ENCODE data around the gene PROM2. TPM values are rescaled to one million over a fixed set of nuclear protein-coding genes. Genes with fewer than 3 reads are reported as not detected.

PROM2 gene
- total RNA-seq, 4 donors from 2014 or later = 59.7 to 184 (median 83.5) TPM

- no peaks in the 10 kb centered on the region for H3K36me3 ChIP-seq
- H3K4me3 ChIP-seq = no peak overlapping the region
- no peak for DNase-seq
- H3K9me3 ChIP-seq = no peaks in the 10 kb centered on the region
- H3K27me3 ChIP-seq = peaks cover 0 to 38% (median 0%) of the 10 kb centered on the region in 4 donors
- H3K4me1 ChIP-seq = peaks cover 11 to 50% (median 17%) of the 10 kb centered on the region in 3 donors
- TF ChIP-seq POLR2A (IDR thresholded peaks at IDR 0.05) = no peak
- TF ChIP-seq CTCF (IDR thresholded peaks at IDR 0.05) = no peak
- WGBS, 2 donors = 53 to 100% methylated on average over 1 to 3 of the region's 23 CpGs
- intact Hi-C loops (cut with DNase I) = loop anchor here (10.0 kb wide), 1 partner anchor 85 kb away; no protein-coding TSS in a partner anchor
- no peak overlapping the region for H3K27ac ChIP-seq
These were observed 45.5 kb downstream of the PROM2 start for GRCh38 chr2:95319481-95320343.

DNA sequence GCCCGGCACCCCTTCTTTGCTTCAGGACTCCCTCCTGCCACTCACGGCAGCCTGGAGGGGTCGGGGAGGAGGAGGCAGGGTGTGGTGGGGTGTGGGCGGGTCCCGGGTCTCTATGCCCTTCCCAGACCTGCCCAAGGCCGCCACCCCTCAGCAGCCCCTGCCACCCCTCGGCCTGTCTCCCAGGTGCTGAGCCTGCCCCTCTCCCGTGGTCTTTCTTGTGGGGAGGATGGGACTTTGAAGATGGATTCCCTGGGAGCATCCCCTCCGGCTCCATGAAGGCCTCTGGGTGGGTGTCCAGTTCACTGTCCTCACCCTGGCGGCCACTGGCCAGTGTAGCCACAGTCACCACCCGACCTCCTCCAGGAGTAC, 46.1 kb downstream of the PROM2 start:
- TF ChIP-seq POLR2A (IDR thresholded peaks at IDR 0.05) = no peak
- no peak for TF ChIP-seq CTCF (IDR thresholded peaks at IDR 0.05)
- WGBS, 2 donors = 60% methylated on average over 8 of the region's 11 CpGs; no CpG with 5 or more reads in 1 of the 2 donors
- no peak overlapping the region for H3K27ac ChIP-seq
- no peak for DNase-seq
- H3K36me3 ChIP-seq = no peaks in the 10 kb centered on the region
- H3K9me3 ChIP-seq = no peaks in the 10 kb centered on the region
- intact Hi-C loops (cut with DNase I) = no loop called here
- H3K4me3 ChIP-seq = no peak overlapping the region
- H3K4me1 ChIP-seq = peaks cover 11 to 44% (median 17%) of the 10 kb centered on the region in 3 donors
- H3K27me3 ChIP-seq = peaks cover 0 to 32% (median 0%) of the 10 kb centered on the region in 4 donors

- DNase-seq = no peak
These were observed 46.9 kb downstream of the PROM2 start for GRCh38 chr2:95320986-95321767.

DNA sequence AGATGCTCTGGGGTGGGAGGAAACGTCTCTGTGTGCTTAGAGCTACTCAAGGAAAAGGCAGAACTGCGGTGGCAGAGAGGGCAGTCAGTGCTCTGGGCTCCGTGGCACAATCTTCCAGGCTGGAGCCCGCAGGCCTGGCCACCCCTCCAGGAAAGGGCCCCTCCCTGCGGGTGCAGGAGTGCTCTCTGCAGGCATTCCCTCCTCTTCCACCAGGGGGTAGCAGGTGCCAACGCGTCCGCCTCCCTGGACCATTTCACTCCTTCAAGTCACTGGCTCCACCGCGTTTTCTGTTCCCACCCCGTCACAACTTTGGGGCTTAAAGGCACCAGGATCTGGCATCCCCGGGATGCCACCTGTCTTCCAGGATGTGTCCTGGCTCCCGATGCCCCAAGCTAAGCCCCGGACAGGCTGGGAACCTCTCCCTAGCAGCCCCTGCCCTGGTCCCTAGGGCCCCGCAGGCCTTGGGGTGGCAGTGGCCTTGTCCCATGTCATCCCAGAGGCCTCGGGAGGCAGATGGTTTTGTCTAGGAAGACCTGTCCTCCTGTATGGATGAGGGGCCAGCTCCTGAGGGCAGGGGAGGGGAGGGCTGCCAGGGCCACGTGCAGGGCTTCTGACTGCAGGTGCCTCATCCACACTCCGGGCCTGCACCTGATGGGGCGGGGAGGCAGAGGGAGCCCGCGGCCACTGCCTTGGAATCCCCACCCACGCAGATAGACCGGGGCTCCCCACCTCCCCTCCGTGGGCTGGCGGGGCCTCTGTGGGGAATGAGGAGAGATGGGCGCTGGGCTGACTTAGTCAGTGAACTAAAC, 49.3 kb downstream of the PROM2 start:
- no peaks in the 10 kb centered on the region for H3K36me3 ChIP-seq
- TF ChIP-seq CTCF (IDR thresholded peaks at IDR 0.05) (peak in 5 of 6 experiments; percentile 31 to 82 (median 58)), POLR2A (IDR thresholded peaks at IDR 0.05) (no peak)
- no peak overlapping the region for H3K27ac ChIP-seq
- no peak overlapping the region for H3K4me3 ChIP-seq
- peaks cover 0 to 22% (median 0%) of the 10 kb centered on the region in 4 donors for H3K27me3 ChIP-seq
- DNase-seq = no peak
- no peaks in the 10 kb centered on the region for H3K9me3 ChIP-seq
- WGBS, 2 donors = 60 to 66% methylated on average over 6 to 8 of the region's 26 CpGs
- intact Hi-C loops (cut with DNase I) = no loop called here
- H3K4me1 ChIP-seq = peaks cover 0 to 14% (median 4%) of the 10 kb centered on the region in 3 donors

More at GRCh38 chr2:95320986-95321767, 46.9 kb downstream of the PROM2 start:
- Histone ChIP-seq H3K27ac (no peak overlapping the region), H3K4me3 (no peak overlapping the region), H3K9me3 (no peaks in the 10 kb centered on the region), H3K4me1 (peaks cover 8 to 35% (median 11%) of the 10 kb centered on the region in 3 donors), H3K36me3 (no peaks in the 10 kb centered on the region), H3K27me3 (peaks cover 0 to 31% (median 0%) of the 10 kb centered on the region in 4 donors)
- intact Hi-C loops (cut with DNase I) = no loop called here
- 78 to 80% methylated on average over 7 to 11 of the region's 18 CpGs for WGBS, 2 donors
- TF ChIP-seq POLR2A (IDR thresholded peaks at IDR 0.05) (no peak), CTCF (IDR thresholded peaks at IDR 0.05) (no peak)
